Glutamatergic neuron (in vitro differentiated cells): Measurements from ENCODE around the gene AGAP1. TPM values are rescaled to one million over a fixed set of nuclear protein-coding genes. Genes with fewer than 3 reads are reported as not detected.
A peak's percentile ranks its signal among the peaks of the same experiment; 100 is the strongest.

Experiments used
- DNase-seq: peaks from one replicate; pipeline ENCODE4 v3.0.0; 2022
- H3K27ac Mint-ChIP-seq: one replicate; pipeline ENCODE4 v1.8.0; 2020; ENCODE audit warnings: mild to moderate bottlenecking, mixed read lengths, inconsistent platforms; ENCODE audit not compliant: unreplicated experiment
- H3K27me3 Mint-ChIP-seq: one replicate; pipeline ENCODE4 v1.8.0; 2020; ENCODE audit warnings: mild to moderate bottlenecking, moderate library complexity, mixed read lengths, inconsistent platforms; ENCODE audit not compliant: unreplicated experiment
- H3K36me3 Mint-ChIP-seq: one replicate; pipeline ENCODE4 v1.8.0; 2020; ENCODE audit warnings: mild to moderate bottlenecking, mixed read lengths, inconsistent platforms; ENCODE audit not compliant: unreplicated experiment
- H3K4me1 Mint-ChIP-seq: one replicate; pipeline ENCODE4 v1.8.0; 2020; ENCODE audit warnings: mild to moderate bottlenecking, low read depth, mixed read lengths, inconsistent platforms; ENCODE audit not compliant: unreplicated experiment
- H3K4me3 Mint-ChIP-seq: one replicate; pipeline ENCODE4 v1.8.0; 2020; ENCODE audit warnings: mild to moderate bottlenecking, mixed read lengths, inconsistent platforms; ENCODE audit not compliant: unreplicated experiment
- H3K9me3 Mint-ChIP-seq: one replicate; pipeline ENCODE4 v1.8.0; 2020; ENCODE audit warnings: mild to moderate bottlenecking, moderate library complexity, mixed read lengths, inconsistent platforms; ENCODE audit not compliant: unreplicated experiment
- total RNA-seq: library from RNA; stranded (reverse); fragmentation: NEBNext Ultra II Directional; extraction: Animal tissue kit (Norgen Biotek cat#: 25700); gene quantifications from one replicate; pipeline ENCODE4 v1.2.1, GENCODE V29; 2021; ENCODE audit not compliant: unreplicated experiment
- TF ChIP-seq, protein P1 (sequence below): fragments of 200-600 bp; sonication (generic); IDR thresholded peaks from one replicate; pipeline ENCODE4 v1.5.0; 2021; ENCODE audit not compliant: partially characterized antibody, unreplicated experiment

Gene AGAP1
- total RNA-seq, 1 donor from 2014 or later = 153 TPM

DNA sequence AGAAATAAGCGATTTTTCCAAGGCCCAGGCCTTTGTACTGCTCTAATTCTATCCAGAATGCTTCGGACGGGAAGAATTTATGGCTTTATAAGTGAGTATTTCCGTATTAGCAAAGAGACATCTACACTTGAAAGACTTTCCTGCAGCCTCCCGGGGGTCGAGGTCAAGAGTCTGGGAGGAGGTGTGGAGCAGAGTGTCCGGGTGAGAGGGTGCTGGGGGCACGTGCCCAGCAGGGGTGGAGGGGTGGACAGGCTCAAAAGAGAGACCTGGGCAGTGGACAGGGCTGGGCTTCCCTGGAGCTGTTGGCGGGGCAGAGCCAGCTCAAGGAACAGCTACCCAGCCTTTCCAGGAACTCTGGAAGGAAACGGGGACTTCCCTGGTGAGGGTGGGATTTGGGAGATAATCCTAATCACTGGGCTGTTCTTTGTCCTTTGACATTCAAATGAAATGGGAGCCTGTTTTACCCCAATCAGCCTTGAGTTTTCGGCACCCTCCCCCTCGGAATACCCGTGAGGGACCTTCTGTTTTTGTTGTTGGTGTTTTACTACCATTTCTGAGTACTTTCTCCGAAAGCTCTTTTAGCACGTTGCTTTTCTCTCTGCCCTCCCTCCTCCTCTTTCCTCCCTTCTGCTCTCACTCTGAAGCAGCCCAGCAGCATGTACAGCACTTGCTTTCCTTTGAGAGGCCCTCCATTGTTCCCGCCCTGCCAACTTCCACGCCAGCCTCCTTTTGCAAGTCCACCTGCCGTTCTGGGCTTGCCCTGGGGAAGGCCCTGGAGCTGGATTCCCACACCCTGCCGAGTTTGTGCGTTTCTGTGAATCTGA, 164.7 kb downstream of the AGAP1 start:
- peaks cover 8% of the 10 kb centered on the region for H3K9me3 Mint-ChIP-seq
- peak overlapping the region; percentile 75 for H3K27ac Mint-ChIP-seq
- H3K4me3 Mint-ChIP-seq = peak overlapping the region; percentile 23
- H3K27me3 Mint-ChIP-seq = peaks cover 8% of the 10 kb centered on the region
- H3K36me3 Mint-ChIP-seq = no peaks in the 10 kb centered on the region
- DNase-seq = no peak
- peaks cover 72% of the 10 kb centered on the region for H3K4me1 Mint-ChIP-seq
- TF ChIP-seq, protein P1, sequence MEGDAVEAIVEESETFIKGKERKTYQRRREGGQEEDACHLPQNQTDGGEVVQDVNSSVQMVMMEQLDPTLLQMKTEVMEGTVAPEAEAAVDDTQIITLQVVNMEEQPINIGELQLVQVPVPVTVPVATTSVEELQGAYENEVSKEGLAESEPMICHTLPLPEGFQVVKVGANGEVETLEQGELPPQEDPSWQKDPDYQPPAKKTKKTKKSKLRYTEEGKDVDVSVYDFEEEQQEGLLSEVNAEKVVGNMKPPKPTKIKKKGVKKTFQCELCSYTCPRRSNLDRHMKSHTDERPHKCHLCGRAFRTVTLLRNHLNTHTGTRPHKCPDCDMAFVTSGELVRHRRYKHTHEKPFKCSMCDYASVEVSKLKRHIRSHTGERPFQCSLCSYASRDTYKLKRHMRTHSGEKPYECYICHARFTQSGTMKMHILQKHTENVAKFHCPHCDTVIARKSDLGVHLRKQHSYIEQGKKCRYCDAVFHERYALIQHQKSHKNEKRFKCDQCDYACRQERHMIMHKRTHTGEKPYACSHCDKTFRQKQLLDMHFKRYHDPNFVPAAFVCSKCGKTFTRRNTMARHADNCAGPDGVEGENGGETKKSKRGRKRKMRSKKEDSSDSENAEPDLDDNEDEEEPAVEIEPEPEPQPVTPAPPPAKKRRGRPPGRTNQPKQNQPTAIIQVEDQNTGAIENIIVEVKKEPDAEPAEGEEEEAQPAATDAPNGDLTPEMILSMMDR = no peak

DNA sequence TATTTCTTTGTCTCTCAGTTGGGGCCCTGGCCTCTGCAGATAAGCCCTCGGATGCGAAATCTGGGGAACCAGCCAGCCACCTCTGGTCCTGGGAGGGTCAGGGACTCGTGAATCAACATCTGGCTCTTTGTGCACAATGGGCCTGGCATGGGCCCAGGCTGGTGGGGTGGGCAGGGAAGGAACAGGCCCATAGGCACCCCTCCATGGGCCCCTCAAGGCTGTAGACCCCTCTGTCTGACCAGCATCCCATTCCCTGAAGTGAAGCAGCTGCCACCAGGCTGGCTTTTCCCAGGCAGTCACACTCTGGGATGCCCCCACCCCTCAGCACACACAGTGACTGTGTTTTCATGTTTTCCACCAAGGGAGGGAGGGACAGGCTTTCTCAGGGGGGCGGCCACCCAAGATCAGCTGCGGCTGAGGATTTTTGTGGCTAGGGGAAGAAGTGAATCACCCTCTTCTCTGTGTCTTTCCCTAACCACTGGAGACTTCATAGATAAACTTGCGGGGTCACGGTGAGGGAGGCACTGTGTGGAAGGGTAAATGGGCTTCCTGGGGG, 166.0 kb downstream of the AGAP1 start:
- DNase-seq = no peak
- Mint-ChIP-seq H3K27me3 (peaks cover 8% of the 10 kb centered on the region), H3K4me3 (peak overlapping the region; percentile 36), H3K36me3 (no peaks in the 10 kb centered on the region), H3K9me3 (peaks cover 5% of the 10 kb centered on the region), H3K4me1 (peaks cover 74% of the 10 kb centered on the region), H3K27ac (peak overlapping the region; percentile 52)
- TF ChIP-seq, protein P1 = no peak

DNA sequence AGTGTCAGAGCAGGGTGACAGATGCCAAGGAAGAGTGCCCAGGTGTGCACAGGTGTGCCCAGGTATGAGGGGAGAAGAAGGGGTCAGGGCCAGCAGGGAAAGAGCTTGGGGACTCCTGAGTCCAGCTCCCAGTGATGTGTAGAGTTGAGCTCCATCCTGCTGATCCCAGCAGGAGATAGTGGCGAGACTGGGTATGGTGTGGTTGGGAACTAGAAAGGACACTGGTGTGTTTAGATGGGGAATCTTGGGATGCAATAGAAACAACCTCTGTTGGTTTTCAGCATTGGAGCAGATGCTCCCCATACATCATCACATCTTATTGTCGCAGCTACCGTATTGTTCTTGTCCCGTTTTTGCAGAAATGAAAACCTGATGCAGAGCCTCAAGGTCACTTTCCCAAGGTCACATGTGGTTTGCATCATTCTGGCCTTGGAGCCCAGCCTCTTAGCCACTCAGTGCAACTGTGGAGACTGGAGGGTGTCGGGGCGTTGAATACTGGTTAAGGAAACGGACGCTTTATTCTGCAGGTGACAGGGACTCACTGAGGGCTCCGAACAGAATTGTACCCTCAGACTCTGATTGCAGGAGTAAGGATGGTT, 166.7 kb downstream of the AGAP1 start:
- peak overlapping the region; percentile 52 for H3K27ac Mint-ChIP-seq

DNA sequence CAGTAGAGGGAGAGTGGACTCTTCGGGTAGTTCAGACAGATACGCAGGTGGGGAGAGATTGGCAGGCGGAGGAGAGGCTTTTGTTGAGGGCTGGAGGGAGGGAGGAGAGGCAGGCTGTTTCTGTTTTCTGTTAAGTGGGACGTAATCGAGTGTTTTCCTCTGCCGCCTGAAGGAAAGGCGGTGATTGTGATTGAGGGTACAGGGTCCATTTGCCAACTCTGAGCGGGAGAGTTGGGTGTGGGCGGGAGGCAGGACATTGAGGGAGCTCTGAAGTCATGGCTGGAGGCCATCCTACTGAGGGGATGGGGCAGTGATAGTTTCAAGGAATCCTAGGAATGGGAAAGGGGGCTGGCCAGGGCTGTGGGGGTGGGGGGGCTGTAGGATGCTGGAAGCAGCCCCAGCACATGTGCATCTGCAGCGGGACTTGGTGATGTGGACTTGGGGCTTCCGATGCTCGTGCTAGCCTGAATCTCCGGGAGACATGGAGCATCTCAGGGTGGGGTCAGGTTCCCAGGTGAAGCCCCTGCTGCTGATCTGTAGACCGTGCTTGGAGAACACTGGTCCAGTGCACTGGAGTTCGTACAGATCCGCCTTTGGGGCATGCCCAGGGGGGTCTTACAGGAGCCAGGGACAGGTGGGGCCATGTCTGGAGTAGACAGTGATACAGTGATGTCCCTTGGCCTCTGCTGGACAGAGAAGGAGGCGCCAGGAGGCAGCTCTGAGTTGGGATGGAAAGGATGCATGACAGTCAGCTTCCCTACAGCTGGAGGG, 167.5 kb downstream of the AGAP1 start:
- Mint-ChIP-seq H3K4me1 (peaks cover 76% of the 10 kb centered on the region), H3K27ac (peak overlapping the region; percentile 64), H3K4me3 (no peak overlapping the region), H3K9me3 (peaks cover 9% of the 10 kb centered on the region), H3K27me3 (peaks cover 7% of the 10 kb centered on the region), H3K36me3 (no peaks in the 10 kb centered on the region)
- TF ChIP-seq, protein P1 = no peak
- no peak for DNase-seq

More for the DNA sequence above, 166.7 kb downstream of the AGAP1 start:
- peaks cover 5% of the 10 kb centered on the region for H3K9me3 Mint-ChIP-seq
- peak overlapping the region; percentile 8 for H3K4me3 Mint-ChIP-seq
- no peak for DNase-seq
- H3K27me3 Mint-ChIP-seq = peaks cover 8% of the 10 kb centered on the region
- H3K36me3 Mint-ChIP-seq = no peaks in the 10 kb centered on the region
- peaks cover 75% of the 10 kb centered on the region for H3K4me1 Mint-ChIP-seq
- TF ChIP-seq, protein P1 = no peak
